NCI-H82 (cell line): ENCODE data around the gene ZNF205.
A peak's percentile ranks its signal among the peaks of the same experiment; 100 is the strongest.

Source experiments
- DNase-seq: peaks from one replicate; lab custom pipeline; 2025; lab: John Stamatoyannopoulos, UW

Gene ZNF205

GRCh38 chr16:3084969-3085670, 27.3 kb upstream of the ZNF205 start:
- DNase-seq = no peak

- no peak for DNase-seq
These were observed 26.4 kb upstream of the ZNF205 start for GRCh38 chr16:3085868-3086595.

GRCh38 chr16:3086596-3087242, 25.7 kb upstream of the ZNF205 start:
- no peak for DNase-seq

GRCh38 chr16:3087243-3088235, 24.8 kb upstream of the ZNF205 start:
- no peak for DNase-seq

- DNase-seq = no peak
These were observed 23.9 kb upstream of the ZNF205 start for GRCh38 chr16:3088450-3088849.

- no peak for DNase-seq
These were observed 23.3 kb upstream of the ZNF205 start for GRCh38 chr16:3088925-3089716.

GRCh38 chr16:3089717-3090592, 22.4 kb upstream of the ZNF205 start:
- peak; percentile 26 for DNase-seq

- DNase-seq = no peak
These were observed 20.8 kb upstream of the ZNF205 start for GRCh38 chr16:3091551-3091950.

GRCh38 chr16:3092501-3092941, 19.9 kb upstream of the ZNF205 start:
- DNase-seq = peak; percentile 38

GRCh38 chr16:3094289-3095027, 17.9 kb upstream of the ZNF205 start:
- peak; percentile 67 for DNase-seq

GRCh38 chr16:3095869-3096268, 16.5 kb upstream of the ZNF205 start:
- DNase-seq = peak; percentile 21

- no peak for DNase-seq
These were observed 16.0 kb upstream of the ZNF205 start for GRCh38 chr16:3096362-3096761.

GRCh38 chr16:3097266-3097665, 15.1 kb upstream of the ZNF205 start:
- DNase-seq = no peak

GRCh38 chr16:3098459-3099394, 13.7 kb upstream of the ZNF205 start, which contains the start of gene ZSCAN10:
Gene ZSCAN10 (minus strand): TSS chr16:3099294. CDS start chr16:3092937, 6,357 bp downstream.
- no peak for DNase-seq

GRCh38 chr16:3099395-3099731, 13.0 kb upstream of the ZNF205 start:
- DNase-seq = no peak

- DNase-seq = peak; percentile 97
These were observed 12.5 kb upstream of the ZNF205 start for GRCh38 chr16:3099732-3100499.
